Small intestine (tissue), 7 donors: ENCODE measurements around the gene PLAGL1. TPM values are rescaled to one million over a fixed set of nuclear protein-coding genes. Genes with fewer than 3 reads are reported as not detected.
"Not testable (repeated sequence)": the region's sequence is repeated elsewhere in the genome, so short reads cannot be mapped to it uniquely, and the experiment has no call there.

Experiments
- DNase-seq, 2 donors: peaks; one replicate each; pipeline versions ENCODE4 v3.0.0 to v3.0.0-alpha.2; 2013
- FAIRE-seq: peaks from 2 replicates; lab custom pipeline; 2012; peaks lifted over from hg19 to GRCh38; lab: Jason Lieb, UNC
- H3K27ac ChIP-seq, 3 donors: one replicate each; pipeline ENCODE4 v1.5.1; 2013; ENCODE audit warnings: low read length in 2 of 3, mild to moderate bottlenecking in 2 of 3, control low read depth in 1 of 3, inconsistent platforms in 1 of 3, low read depth in 1 of 3, moderate library complexity in 1 of 3
- H3K27me3 ChIP-seq, 3 donors: one replicate each; pipeline ENCODE4 v1.6.1; 2013; ENCODE audit warnings: low read length in 3 of 3, inconsistent platforms in 1 of 3; ENCODE audit not compliant: control insufficient read depth in 3 of 3, insufficient read depth in 3 of 3
- H3K36me3 ChIP-seq, 3 donors: one replicate each; pipeline ENCODE4 v1.6.1; 2013; ENCODE audit warnings: low read length in 3 of 3, inconsistent platforms in 1 of 3, low read depth in 1 of 3, mild to moderate bottlenecking in 1 of 3, moderate library complexity in 1 of 3; ENCODE audit not compliant: control insufficient read depth in 3 of 3, insufficient read depth in 2 of 3
- H3K4me1 ChIP-seq, 3 donors: one replicate each; pipeline ENCODE4 v1.6.1; 2013; ENCODE audit warnings: low read length in 2 of 3, inconsistent platforms in 1 of 3, low read depth in 1 of 3, mild to moderate bottlenecking in 1 of 3, moderate library complexity in 1 of 3; ENCODE audit not compliant: control insufficient read depth in 3 of 3, insufficient read depth in 2 of 3
- H3K4me3 ChIP-seq, 3 donors: one replicate each; pipeline ENCODE4 v1.5.1; 2013; ENCODE audit warnings: low read length in 3 of 3, control low read depth in 1 of 3, inconsistent platforms in 1 of 3, low read depth in 1 of 3, mild to moderate bottlenecking in 1 of 3, moderate library complexity in 1 of 3
- H3K9me3 ChIP-seq, 2 donors: one replicate each; pipeline ENCODE4 v1.6.1; 2013; ENCODE audit warnings: low read depth in 1 of 2, low read length in 1 of 2; ENCODE audit not compliant: control insufficient read depth in 2 of 2, insufficient read depth in 1 of 2
- WGBS, 3 donors: extraction: QIAGEN DNeasy Blood & Tissue Kit; methylation state at CpG; one replicate each; pipeline ENCODE4 v1.1.7; 2013; 5-methylcytosine and 5-hydroxymethylcytosine counted together
- polyA plus RNA-seq, 4 donors: library from polyadenylated mRNA; stranded (reverse) in 3 of 4; unstranded in 1 of 4; fragments of 200-250 nt in 3 of 4; fragments of 120-200 nt in 1 of 4; gene quantifications; one replicate each; pipeline versions ENCODE4 v1.2.1 to v1.2.3, GENCODE V29; 2013
- donor health status: healthy with polysubstance abuse.
- donor health status: control.
- donor health status: control.
- donor health status: Bipolar disorder and iron deficiency.
- donor health status: healthy.

The PLAGL1 gene
- polyA plus RNA-seq, 4 donors, result 2.7 to 156 (median 6.0) TPM

DNA sequence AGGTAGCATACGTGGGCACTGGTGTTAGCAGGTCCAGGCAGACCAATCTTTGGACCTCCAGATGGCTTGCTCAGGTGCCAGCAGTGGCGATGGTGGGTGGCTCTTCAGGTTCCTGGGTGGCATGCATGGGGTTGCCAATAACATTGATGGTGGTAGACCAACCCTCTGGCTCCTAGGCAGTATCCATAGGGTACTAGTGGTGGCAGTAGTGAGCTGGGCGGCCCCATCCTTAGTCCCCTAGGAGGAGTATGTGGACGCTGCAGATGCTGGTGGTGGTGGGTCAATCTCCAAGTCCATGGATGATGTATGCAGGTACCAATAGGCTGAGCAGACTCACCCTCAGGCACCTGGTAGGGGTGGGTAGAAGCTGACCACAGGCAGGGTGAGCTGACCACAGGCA, 73.2 kb downstream of the PLAGL1 start:
- Histone ChIP-seq H3K27ac (no peak overlapping the region), H3K27me3 (no peaks in the 10 kb centered on the region), H3K4me3 (no peak overlapping the region), H3K4me1 (no peaks in the 10 kb centered on the region), H3K9me3 (peaks cover 0 to 12% of the 10 kb centered on the region in 2 donors), H3K36me3 (no peaks in the 10 kb centered on the region)
- no peak for FAIRE-seq
- no peak for DNase-seq
- 79 to 94% (median 81%) methylated on average over 4 of the region's 4 CpGs for WGBS, 3 donors

GRCh38 chr6:143934331-143934730, 73.7 kb downstream of the PLAGL1 start:
- FAIRE-seq (no peak), DNase-seq (no peak)
- WGBS, 3 donors, result 91 to 100% (median 97%) methylated on average over 1 of the region's 1 CpG

GRCh38 chr6:143929975-143930374, 78.1 kb downstream of the PLAGL1 start:
- no peaks in the 10 kb centered on the region for H3K4me1 ChIP-seq
- H3K4me3 ChIP-seq, result no peak overlapping the region
- H3K9me3 ChIP-seq, result peaks cover 0 to 12% of the 10 kb centered on the region in 2 donors
- FAIRE-seq, result no peak
- no peaks in the 10 kb centered on the region for H3K27me3 ChIP-seq
- no peak overlapping the region for H3K27ac ChIP-seq
- H3K36me3 ChIP-seq, result no peaks in the 10 kb centered on the region
- no peak for DNase-seq

More at GRCh38 chr6:143934331-143934730, 73.7 kb downstream of the PLAGL1 start:
- H3K27ac ChIP-seq, result no peak overlapping the region
- H3K4me1 ChIP-seq, result no peaks in the 10 kb centered on the region
- H3K36me3 ChIP-seq, result no peaks in the 10 kb centered on the region
- no peaks in the 10 kb centered on the region for H3K27me3 ChIP-seq
- no peak overlapping the region for H3K4me3 ChIP-seq
- H3K9me3 ChIP-seq, result peaks cover 0 to 12% of the 10 kb centered on the region in 2 donors

DNA sequence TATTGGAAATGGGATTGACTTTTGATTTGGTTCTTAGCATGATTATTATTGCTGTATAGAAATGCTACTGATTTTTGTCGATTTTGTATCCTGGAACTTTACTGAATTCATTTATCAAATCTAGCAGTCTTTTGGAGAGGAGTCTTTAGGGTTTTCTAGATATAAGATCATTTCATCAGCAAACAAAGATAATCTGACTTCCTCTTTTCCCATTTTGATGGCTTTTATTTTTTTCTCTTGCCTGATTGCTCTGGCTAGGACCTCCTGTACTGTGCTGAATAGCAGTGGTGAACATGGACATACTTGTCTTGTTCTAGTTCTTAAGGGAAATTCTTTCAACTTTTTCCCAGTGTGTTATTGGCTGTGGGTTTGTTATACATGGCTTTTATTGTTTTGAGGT, 79.2 kb downstream of the PLAGL1 start:
- Histone ChIP-seq H3K27me3 (no peaks in the 10 kb centered on the region), H3K9me3 (peaks cover 0 to 11% of the 10 kb centered on the region in 2 donors), H3K36me3 (no peaks in the 10 kb centered on the region), H3K4me3 (no peak overlapping the region), H3K27ac (no peak overlapping the region), H3K4me1 (no peaks in the 10 kb centered on the region)
- no peak for FAIRE-seq
- DNase-seq, result no peak
- WGBS, 3 donors, result 87 to 96% (median 95%) methylated on average over 1 of the region's 1 CpG

DNA sequence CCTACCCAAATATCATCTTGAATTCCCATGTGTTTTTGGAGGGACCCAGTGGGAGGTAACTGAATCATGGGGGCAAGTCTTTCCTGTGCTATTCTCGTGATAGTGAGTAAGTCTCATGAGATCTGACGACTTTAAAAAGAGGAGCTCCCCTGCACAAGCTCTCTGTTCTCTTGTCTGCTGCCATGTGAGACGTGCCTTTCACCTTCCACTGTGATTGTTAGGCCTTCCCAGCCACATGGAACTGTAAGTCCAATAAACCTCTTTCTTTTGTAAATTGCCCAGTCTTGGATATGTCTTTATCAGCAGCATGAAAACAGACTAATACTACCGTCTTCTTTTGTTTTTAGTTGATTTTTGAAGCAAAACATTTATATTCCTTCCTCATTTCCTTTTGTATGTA, 91.0 kb downstream of the PLAGL1 start:
- not testable (repeated sequence) for H3K27me3 ChIP-seq, H3K4me1 ChIP-seq, DNase-seq, FAIRE-seq, H3K36me3 ChIP-seq, H3K27ac ChIP-seq, H3K4me3 ChIP-seq
- peaks cover 0 to 20% of the 10 kb centered on the region in 2 donors for H3K9me3 ChIP-seq
- WGBS, 3 donors, result 79 to 87% (median 85%) methylated on average over 4 of the region's 4 CpGs

GRCh38 chr6:143912671-143913070, 95.4 kb downstream of the PLAGL1 start:
- H3K9me3 ChIP-seq, result peaks cover 0 to 20% of the 10 kb centered on the region in 2 donors
- H3K27ac ChIP-seq, result no peak overlapping the region
- FAIRE-seq (no peak), DNase-seq (no peak)
- no peaks in the 10 kb centered on the region for H3K4me1 ChIP-seq
- H3K36me3 ChIP-seq, result no peaks in the 10 kb centered on the region
- WGBS, 3 donors, result 71 to 88% (median 82%) methylated on average over 1 of the region's 1 CpG
- no peak overlapping the region for H3K4me3 ChIP-seq
- no peaks in the 10 kb centered on the region for H3K27me3 ChIP-seq

DNA sequence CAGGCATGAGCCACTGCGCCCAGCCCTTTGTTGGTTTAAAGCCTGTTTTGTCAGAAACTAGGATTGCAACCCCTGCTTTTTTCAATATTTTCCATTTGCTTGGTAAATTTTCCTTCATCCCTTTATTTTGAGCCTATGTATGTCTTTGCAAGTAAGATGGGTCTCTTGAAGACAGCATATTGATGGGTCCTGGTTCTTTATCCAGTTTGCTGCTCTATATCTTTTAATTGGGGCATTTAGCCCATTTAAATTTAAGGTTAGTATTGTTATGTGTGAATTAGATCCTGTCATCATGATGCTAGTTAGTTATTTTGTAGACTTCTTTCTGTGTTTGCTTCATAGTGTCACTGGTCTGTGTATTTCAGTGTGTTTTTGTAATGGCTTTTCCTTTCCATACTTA, 97.0 kb downstream of the PLAGL1 start:
- Histone ChIP-seq H3K9me3 (peaks cover 0 to 14% of the 10 kb centered on the region in 2 donors), H3K4me1 (no peaks in the 10 kb centered on the region), H3K4me3 (no peak overlapping the region), H3K27me3 (no peaks in the 10 kb centered on the region), H3K27ac (no peak overlapping the region), H3K36me3 (no peaks in the 10 kb centered on the region)
- DNase-seq, result no peak
- 82 to 97% (median 93%) methylated on average over 1 of the region's 1 CpG for WGBS, 3 donors
- FAIRE-seq, result no peak

GRCh38 chr6:143902827-143903226, 105.2 kb downstream of the PLAGL1 start:
- Histone ChIP-seq H3K27me3 (no peaks in the 10 kb centered on the region), H3K36me3 (no peaks in the 10 kb centered on the region), H3K4me1 (peaks cover 0 to 2% (median 0%) of the 10 kb centered on the region in 3 donors), H3K9me3 (no peaks in the 10 kb centered on the region), H3K27ac (peak overlapping the region in 1 of 3 donors; percentile 32), H3K4me3 (no peak overlapping the region)
- FAIRE-seq, result no peak
- no peak for DNase-seq
- WGBS, 3 donors, result 93 to 98% (median 94%) methylated on average over 2 of the region's 2 CpGs
